Measurements from ENCODE around the gene BACE1-AS.

The BACE1-AS gene

DNA sequence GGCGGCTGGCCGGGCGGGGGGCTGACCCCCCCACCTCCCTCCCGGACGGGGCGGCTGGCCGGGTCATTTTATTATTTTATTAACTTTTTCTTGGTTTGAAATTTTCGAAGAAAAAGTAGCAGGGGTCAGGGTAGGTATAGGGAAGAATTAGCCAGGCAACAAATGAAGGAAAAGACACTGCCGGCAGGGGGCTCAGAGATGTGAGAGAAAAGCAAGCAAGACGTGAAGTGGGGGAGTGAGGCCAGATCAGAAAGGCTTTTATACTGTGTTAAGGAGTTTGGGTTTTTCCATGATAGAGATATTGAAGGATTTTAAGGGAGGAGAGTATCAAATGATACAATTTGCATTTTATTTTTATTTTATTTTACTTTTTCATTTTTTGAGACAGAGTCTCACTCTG lies 39.6 kb upstream of the BACE1-AS start:
- no peaks in the 10 kb centered on the region for H3F3A ChIP-seq (ENCODE audit: insufficient read depth, low read length)
- no peaks in the 10 kb centered on the region for H3K27me3 ChIP-seq (replicated peaks; ENCODE audit: insufficient read depth, low read length)
- no peaks in the 10 kb centered on the region for H3K4me1 ChIP-seq (ENCODE audit: low read length)
- no peaks in the 10 kb centered on the region for H3K36me3 ChIP-seq (replicated peaks; ENCODE audit: insufficient read depth, low read length)
- no peak overlapping the region for H3K9ac ChIP-seq (ENCODE audit: low read length)
- H3K27ac ChIP-seq (ENCODE audit: low read length), result no peak overlapping the region
- no peak overlapping the region for H3K4me3 ChIP-seq (ENCODE audit: low read length)
- H3K9me3 ChIP-seq (replicated peaks; ENCODE audit: insufficient read depth, low read length), result no peaks in the 10 kb centered on the region
- no peak overlapping the region for H3K4me2 ChIP-seq (ENCODE audit: low read depth, low read length)
- no peaks in the 10 kb centered on the region for H3K79me2 ChIP-seq (ENCODE audit: low read length)
- DNase-seq, result no peak
- H2AFZ ChIP-seq (ENCODE audit: low read length), result no peak overlapping the region
- no peak for TF ChIP-seq CTCF (IDR thresholded peaks at IDR 0.05; ENCODE audit: low read length)
- TF ChIP-seq EZH2 (optimal IDR thresholded peaks at IDR 0.05; ENCODE audit: low read depth, low read length), result no peak
- no peak for TF ChIP-seq EZH2phosphoT487 (IDR thresholded peaks at IDR 0.05; ENCODE audit: low read length)
- no peaks in the 10 kb centered on the region for H3K9me2 ChIP-seq (replicated peaks; ENCODE audit: insufficient read depth, low read length)
- no peaks in the 10 kb centered on the region for H4K20me1 ChIP-seq (ENCODE audit: insufficient read depth, low read length)

- Histone ChIP-seq H3K27ac (ENCODE audit: low read length) (no peak overlapping the region), H3K79me2 (ENCODE audit: low read length) (no peaks in the 10 kb centered on the region), H3K9ac (ENCODE audit: low read length) (no peak overlapping the region), H3K36me3 (replicated peaks; ENCODE audit: insufficient read depth, low read length) (no peaks in the 10 kb centered on the region), H3F3A (ENCODE audit: insufficient read depth, low read length) (no peaks in the 10 kb centered on the region), H3K27me3 (replicated peaks; ENCODE audit: insufficient read depth, low read length) (no peaks in the 10 kb centered on the region), H3K4me1 (ENCODE audit: low read length) (no peaks in the 10 kb centered on the region), H3K9me3 (replicated peaks; ENCODE audit: insufficient read depth, low read length) (no peaks in the 10 kb centered on the region), H3K9me2 (replicated peaks; ENCODE audit: insufficient read depth, low read length) (no peaks in the 10 kb centered on the region), H2AFZ (ENCODE audit: low read length) (no peak overlapping the region), H4K20me1 (ENCODE audit: insufficient read depth, low read length) (no peaks in the 10 kb centered on the region), H3K4me3 (ENCODE audit: low read length) (no peak overlapping the region), H3K4me2 (ENCODE audit: low read depth, low read length) (no peak overlapping the region)
- TF ChIP-seq EZH2 (optimal IDR thresholded peaks at IDR 0.05; ENCODE audit: low read depth, low read length) (no peak), CTCF (IDR thresholded peaks at IDR 0.05; ENCODE audit: low read length) (no peak)
- DNase-seq, result no peak
Measured at GRCh38 chr11:117255966-117256365, 35.2 kb upstream of the BACE1-AS start.

GRCh38 chr11:117256573-117256972 lies 34.6 kb upstream of the BACE1-AS start:
- no peak overlapping the region for H3K9ac ChIP-seq (ENCODE audit: low read length)
- H3K9me2 ChIP-seq (replicated peaks; ENCODE audit: insufficient read depth, low read length), result no peaks in the 10 kb centered on the region
- H3K4me1 ChIP-seq (ENCODE audit: low read length), result no peaks in the 10 kb centered on the region
- H3K4me3 ChIP-seq (ENCODE audit: low read length), result no peak overlapping the region
- TF ChIP-seq EZH2phosphoT487 (IDR thresholded peaks at IDR 0.05; ENCODE audit: low read length), result no peak
- no peak for TF ChIP-seq EZH2 (optimal IDR thresholded peaks at IDR 0.05; ENCODE audit: low read depth, low read length)
- no peaks in the 10 kb centered on the region for H3F3A ChIP-seq (ENCODE audit: insufficient read depth, low read length)
- no peaks in the 10 kb centered on the region for H3K9me3 ChIP-seq (replicated peaks; ENCODE audit: insufficient read depth, low read length)
- H4K20me1 ChIP-seq (ENCODE audit: insufficient read depth, low read length), result no peaks in the 10 kb centered on the region
- DNase-seq, result no peak
- H3K4me2 ChIP-seq (ENCODE audit: low read depth, low read length), result no peak overlapping the region
- no peak overlapping the region for H2AFZ ChIP-seq (ENCODE audit: low read length)
- no peaks in the 10 kb centered on the region for H3K36me3 ChIP-seq (replicated peaks; ENCODE audit: insufficient read depth, low read length)
- no peaks in the 10 kb centered on the region for H3K79me2 ChIP-seq (ENCODE audit: low read length)
- no peak overlapping the region for H3K27ac ChIP-seq (ENCODE audit: low read length)
- no peaks in the 10 kb centered on the region for H3K27me3 ChIP-seq (replicated peaks; ENCODE audit: insufficient read depth, low read length)

GRCh38 chr11:117258576-117258975 lies 32.6 kb upstream of the BACE1-AS start:
- Histone ChIP-seq H3K79me2 (ENCODE audit: low read length) (no peaks in the 10 kb centered on the region), H3K4me2 (ENCODE audit: low read depth, low read length) (no peak overlapping the region), H3K4me1 (ENCODE audit: low read length) (no peaks in the 10 kb centered on the region), H3K27me3 (replicated peaks; ENCODE audit: insufficient read depth, low read length) (no peaks in the 10 kb centered on the region), H4K20me1 (ENCODE audit: insufficient read depth, low read length) (no peaks in the 10 kb centered on the region), H2AFZ (ENCODE audit: low read length) (no peak overlapping the region), H3K27ac (ENCODE audit: low read length) (no peak overlapping the region), H3K9ac (ENCODE audit: low read length) (no peak overlapping the region), H3K9me2 (replicated peaks; ENCODE audit: insufficient read depth, low read length) (no peaks in the 10 kb centered on the region), H3K9me3 (replicated peaks; ENCODE audit: insufficient read depth, low read length) (no peaks in the 10 kb centered on the region), H3K4me3 (ENCODE audit: low read length) (no peak overlapping the region), H3F3A (ENCODE audit: insufficient read depth, low read length) (no peaks in the 10 kb centered on the region), H3K36me3 (replicated peaks; ENCODE audit: insufficient read depth, low read length) (no peaks in the 10 kb centered on the region)
- no peak for DNase-seq
- TF ChIP-seq EZH2 (optimal IDR thresholded peaks at IDR 0.05; ENCODE audit: low read depth, low read length) (no peak), CTCF (IDR thresholded peaks at IDR 0.05; ENCODE audit: low read length) (no peak), EZH2phosphoT487 (IDR thresholded peaks at IDR 0.05; ENCODE audit: low read length) (no peak)

Measured in MM.1S (cell line).